Nephron progenitor cell (in vitro differentiated cells): ENCODE data around the gene ANKMY2.

Experiments used
- DNase-seq: peaks from one replicate; pipeline ENCODE4 v3.0.0; 2021
- H3K27ac Mint-ChIP-seq: 2 replicates; pipeline ENCODE4 v1.8.0; 2021; ENCODE audit warnings: mild to moderate bottlenecking, moderate library complexity, mixed read lengths
- H3K27me3 Mint-ChIP-seq: 2 replicates; pipeline ENCODE4 v1.8.0; 2021; ENCODE audit warnings: mild to moderate bottlenecking, low read depth, mixed read lengths; ENCODE audit not compliant: poor library complexity
- H3K36me3 Mint-ChIP-seq: 2 replicates; pipeline ENCODE4 v1.8.0; 2021; ENCODE audit warnings: low read depth, mixed read lengths
- H3K4me1 Mint-ChIP-seq: 2 replicates; pipeline ENCODE4 v1.8.0; 2021; ENCODE audit warnings: mixed read lengths
- H3K4me3 Mint-ChIP-seq: 2 replicates; pipeline ENCODE4 v1.8.0; 2021; ENCODE audit warnings: mild to moderate bottlenecking, moderate library complexity, mixed read lengths
- H3K9me3 Mint-ChIP-seq: 2 replicates; pipeline ENCODE4 v1.8.0; 2021; ENCODE audit warnings: mild to moderate bottlenecking, moderate library complexity, mixed read lengths
- CTCF ChIP-seq: fragments of 200-600 bp; sonication (generic); IDR thresholded peaks from 2 replicates; pipeline ENCODE4 v1.5.0; 2021; ENCODE audit warnings: antibody characterized with exemption

ANKMY2 gene

GRCh38 chr7:16627236-16627635 is 18.3 kb downstream of the ANKMY2 start:
- peaks cover 31% of the 10 kb centered on the region for H3K36me3 Mint-ChIP-seq
- peaks cover 17% of the 10 kb centered on the region for H3K4me1 Mint-ChIP-seq
- no peak for TF ChIP-seq CTCF
- H3K27ac Mint-ChIP-seq, result no peak overlapping the region
- no peaks in the 10 kb centered on the region for H3K9me3 Mint-ChIP-seq
- peaks cover 3% of the 10 kb centered on the region for H3K27me3 Mint-ChIP-seq
- no peak overlapping the region for H3K4me3 Mint-ChIP-seq
- DNase-seq, result no peak

- no peak overlapping the region for H3K4me3 Mint-ChIP-seq
- DNase-seq, result no peak
- no peak for TF ChIP-seq CTCF
- peaks cover 34% of the 10 kb centered on the region for H3K36me3 Mint-ChIP-seq
- no peaks in the 10 kb centered on the region for H3K27me3 Mint-ChIP-seq
- peaks cover 17% of the 10 kb centered on the region for H3K4me1 Mint-ChIP-seq
- no peaks in the 10 kb centered on the region for H3K9me3 Mint-ChIP-seq
- no peak overlapping the region for H3K27ac Mint-ChIP-seq
Measured at GRCh38 chr7:16626388-16626787, 19.2 kb downstream of the ANKMY2 start.

- H3K9me3 Mint-ChIP-seq, result no peaks in the 10 kb centered on the region
- no peak for TF ChIP-seq CTCF
- H3K27ac Mint-ChIP-seq, result no peak overlapping the region
- H3K4me1 Mint-ChIP-seq, result peaks cover 11% of the 10 kb centered on the region
- H3K27me3 Mint-ChIP-seq, result no peaks in the 10 kb centered on the region
- no peak overlapping the region for H3K4me3 Mint-ChIP-seq
- peaks cover 78% of the 10 kb centered on the region for H3K36me3 Mint-ChIP-seq
- no peak for DNase-seq
Measured at GRCh38 chr7:16619979-16620408, 25.6 kb downstream of the ANKMY2 start.

GRCh38 chr7:16616542-16616941 is 29.0 kb downstream of the ANKMY2 start:
- TF ChIP-seq CTCF, result no peak
- Mint-ChIP-seq H3K36me3 (peaks cover 72% of the 10 kb centered on the region), H3K9me3 (no peaks in the 10 kb centered on the region), H3K4me1 (no peaks in the 10 kb centered on the region), H3K27me3 (no peaks in the 10 kb centered on the region), H3K4me3 (no peak overlapping the region), H3K27ac (no peak overlapping the region)
- no peak for DNase-seq

- H3K9me3 Mint-ChIP-seq, result no peaks in the 10 kb centered on the region
- no peak for TF ChIP-seq CTCF
Measured at GRCh38 chr7:16616122-16616521, 29.4 kb downstream of the ANKMY2 start.

GRCh38 chr7:16615228-16615627 is 30.3 kb downstream of the ANKMY2 start:
- no peaks in the 10 kb centered on the region for H3K27me3 Mint-ChIP-seq
- no peak for DNase-seq
- no peaks in the 10 kb centered on the region for H3K9me3 Mint-ChIP-seq
- H3K27ac Mint-ChIP-seq, result no peak overlapping the region
- no peak for TF ChIP-seq CTCF
- no peaks in the 10 kb centered on the region for H3K4me1 Mint-ChIP-seq
- H3K4me3 Mint-ChIP-seq, result no peak overlapping the region
- peaks cover 70% of the 10 kb centered on the region for H3K36me3 Mint-ChIP-seq

More at GRCh38 chr7:16616122-16616521, 29.4 kb downstream of the ANKMY2 start:
- Mint-ChIP-seq H3K36me3 (peaks cover 70% of the 10 kb centered on the region), H3K27me3 (no peaks in the 10 kb centered on the region), H3K4me3 (no peak overlapping the region), H3K27ac (no peak overlapping the region), H3K4me1 (no peaks in the 10 kb centered on the region)
- no peak for DNase-seq
